T-cell (primary cell): Measurements from ENCODE around the gene ITGAD. TPM values are rescaled to one million over a fixed set of nuclear protein-coding genes. Genes with fewer than 3 reads are reported as not detected.

ENCODE experiments used
- ATAC-seq, 4 experiments: fragments of 200-7000 bp in 3 of 4; fragments of 150-1000 bp in 1 of 4; cut with Tn5 transposase; replicated peaks in 1 of 4; 1 replicate in 3 of 4; 2 replicates in 1 of 4; pipeline ENCODE4 v1.10.0; 2021; ENCODE audit warnings: moderate library complexity in 3 of 4, mild to moderate bottlenecking in 2 of 4, moderate number of reproducible peaks in 1 of 4
- CTCF ChIA-PET, 2 donors: fragments of 300-600 bp; sonication (Branson Sonifier 250); formaldehyde crosslinking; loops; one replicate each; lab custom pipeline; 2022; ENCODE audit warnings: antibody characterized with exemption in 2 of 2; lab: Charles Lee
- POLR2A ChIA-PET, 2 donors: fragments of 300-600 bp; sonication (Branson Sonifier 250); formaldehyde crosslinking; loops; one replicate each; lab custom pipeline; 2022; ENCODE audit warnings: antibody characterized with exemption in 2 of 2; lab: Charles Lee
- DNase-seq, 35 experiments: peaks; one replicate each; pipeline versions ENCODE4 v3.0.0 to v3.0.0-alpha.2; 2013 to 2023
- H3K27ac ChIP-seq: one replicate; pipeline ENCODE4 v1.5.1; 2013; ENCODE audit warnings: low read length
- H3K27me3 ChIP-seq, 2 experiments: replicated peaks in 1 of 2; 1 replicate in 1 of 2; 2 replicates in 1 of 2; pipeline versions ENCODE4 v1.6.1 to v1.7.0; 2013; ENCODE audit warnings: low read length in 1 of 2, mixed read lengths in 1 of 2; ENCODE audit not compliant: control insufficient read depth in 2 of 2, insufficient read depth in 2 of 2; ENCODE audit errors: extremely low read depth in 1 of 2
- H3K36me3 ChIP-seq, 2 donors: 1 replicate in 1 of 2; 2 replicates in 1 of 2; pipeline versions ENCODE4 v1.6.1 to v1.7.0; 2013; ENCODE audit warnings: low read length in 1 of 2; ENCODE audit not compliant: control insufficient read depth in 2 of 2, insufficient read depth in 1 of 2; ENCODE audit errors: extremely low read depth in 1 of 2
- H3K4me1 ChIP-seq, 2 experiments: 1 replicate in 1 of 2; 2 replicates in 1 of 2; pipeline versions ENCODE4 v1.6.1 to v1.7.0; 2013; ENCODE audit warnings: low read length in 2 of 2, mixed read lengths in 1 of 2; ENCODE audit not compliant: insufficient read depth in 2 of 2, control insufficient read depth in 1 of 2; ENCODE audit errors: extremely low read depth in 1 of 2
- H3K4me3 ChIP-seq, 2 donors: 1 replicate in 1 of 2; 2 replicates in 1 of 2; pipeline versions ENCODE4 v1.5.1 to v1.7.0; 2013; ENCODE audit warnings: mild to moderate bottlenecking in 2 of 2, low read length in 1 of 2, moderate library complexity in 1 of 2; ENCODE audit not compliant: control insufficient read depth in 1 of 2; ENCODE audit errors: extremely low read depth in 1 of 2
- H3K9me3 ChIP-seq: 2 replicates; pipeline ENCODE4 v1.7.0; 2013
- H3K27ac Mint-ChIP-seq, 2 donors: one replicate each; pipeline ENCODE4 v1.8.0; 2020 to 2021; ENCODE audit warnings: mild to moderate bottlenecking in 2 of 2, mixed read lengths in 2 of 2
- H3K27me3 Mint-ChIP-seq, 2 donors: one replicate each; pipeline ENCODE4 v1.8.0; 2021 to 2022; ENCODE audit warnings: mixed read lengths in 2 of 2
- H3K36me3 Mint-ChIP-seq: one replicate; pipeline ENCODE4 v1.8.0; 2021; ENCODE audit warnings: mixed read lengths
- H3K4me1 Mint-ChIP-seq, 3 donors: one replicate each; pipeline ENCODE4 v1.8.0; 2020 to 2022; ENCODE audit warnings: mixed read lengths in 3 of 3, mild to moderate bottlenecking in 1 of 3
- H3K4me3 Mint-ChIP-seq, 3 donors: one replicate each; pipeline ENCODE4 v1.8.0; 2020 to 2022; ENCODE audit warnings: mild to moderate bottlenecking in 3 of 3, mixed read lengths in 3 of 3, moderate library complexity in 3 of 3
- H3K9me3 Mint-ChIP-seq, 3 donors: one replicate each; pipeline ENCODE4 v1.8.0; 2020 to 2022; ENCODE audit warnings: mixed read lengths in 3 of 3
- WGBS: methylation state at CpG from one replicate; pipeline ENCODE4 v1.1.5; 2013; ENCODE audit warnings: missing lambda C conversion rate; ENCODE audit not compliant: insufficient coverage; 5-methylcytosine and 5-hydroxymethylcytosine counted together
- total RNA-seq, 35 experiments: library from RNA in 6 of 35; stranded (reverse) in 6 of 35; fragments of 120-200 nt in 1 of 35; gene quantifications; one replicate each; pipeline versions ENCODE4 v1.2.1 to v1.2.4 and lab custom pipeline; 2013 to 2026

Gene ITGAD
- total RNA-seq, 5 donors from 2014 or later (not counting 1 experiment from before 2014, with no cell fraction given), result 0.22 to 0.70 (median 0.23) TPM; not detected in 2

DNA sequence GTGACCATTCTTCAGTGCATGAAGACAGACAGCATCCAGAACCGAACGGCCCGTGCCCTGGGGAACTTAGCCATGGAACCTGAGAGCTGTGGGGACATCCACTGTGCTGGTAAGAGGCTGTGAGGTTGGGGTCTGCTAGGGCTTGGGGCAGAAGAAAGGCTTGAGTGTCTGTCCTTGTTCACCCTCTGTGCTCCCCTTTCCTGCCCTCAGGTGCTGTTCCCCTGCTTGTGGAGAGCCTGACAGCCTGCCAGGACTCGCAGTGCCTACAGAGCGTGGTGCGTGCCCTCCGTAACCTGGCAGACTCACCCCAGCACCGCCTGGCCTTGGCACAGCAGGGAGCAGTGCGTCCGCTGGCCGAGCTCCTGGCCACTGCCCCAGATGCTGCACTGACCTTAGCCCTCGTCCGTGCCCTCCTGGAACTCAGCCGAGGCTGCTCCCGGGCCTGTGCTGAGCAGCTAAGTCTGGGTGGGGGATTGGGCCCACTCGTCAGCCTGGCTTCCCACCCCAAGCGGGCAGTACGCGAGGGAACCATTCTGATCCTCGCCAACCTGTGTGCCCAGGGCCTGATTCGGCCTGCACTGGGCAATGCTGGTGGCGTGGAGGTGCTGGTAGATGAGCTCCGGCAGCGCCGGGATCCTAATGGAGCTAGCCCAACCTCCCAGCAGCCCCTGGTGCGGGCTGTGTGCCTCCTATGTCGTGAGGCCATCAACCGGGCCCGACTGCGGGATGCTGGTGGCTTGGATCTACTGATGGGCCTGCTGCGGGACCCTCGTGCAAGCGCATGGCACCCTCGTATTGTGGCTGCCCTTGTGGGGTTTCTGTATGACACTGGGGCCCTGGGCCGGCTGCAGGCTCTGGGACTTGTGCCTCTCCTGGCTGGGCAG, 69.0 kb downstream of the ITGAD start:
- ChIA-PET POLR2A (no interaction called here), CTCF (interaction anchor here in 1 of 2 donors (1.6 kb wide), 1 partner anchor 46 kb away, joined by 15 read pairs; the partner anchor contains the start of gene RUSF1)
- H3K4me1 Mint-ChIP-seq, result peaks cover 30 to 32% (median 31%) of the 10 kb centered on the region in 3 donors
- WGBS, result 95% methylated on average over 35 of the region's 35 CpGs
- Histone ChIP-seq H3K36me3 (peaks cover 6 to 42% of the 10 kb centered on the region in 2 donors), H3K27me3 (no peaks in the 10 kb centered on the region), H3K27ac (no peak overlapping the region), H3K4me1 (peaks cover 16 to 40% of the 10 kb centered on the region in 2 experiments), H3K4me3 (no peak overlapping the region), H3K9me3 (no peaks in the 10 kb centered on the region)
- peaks cover 19% of the 10 kb centered on the region for H3K36me3 Mint-ChIP-seq
- H3K27me3 Mint-ChIP-seq, result no peaks in the 10 kb centered on the region
- H3K9me3 Mint-ChIP-seq, result no peaks in the 10 kb centered on the region
- no peak for ATAC-seq
- H3K27ac Mint-ChIP-seq, result no peak overlapping the region
- no peak overlapping the region for H3K4me3 Mint-ChIP-seq
- no peak for DNase-seq

DNA sequence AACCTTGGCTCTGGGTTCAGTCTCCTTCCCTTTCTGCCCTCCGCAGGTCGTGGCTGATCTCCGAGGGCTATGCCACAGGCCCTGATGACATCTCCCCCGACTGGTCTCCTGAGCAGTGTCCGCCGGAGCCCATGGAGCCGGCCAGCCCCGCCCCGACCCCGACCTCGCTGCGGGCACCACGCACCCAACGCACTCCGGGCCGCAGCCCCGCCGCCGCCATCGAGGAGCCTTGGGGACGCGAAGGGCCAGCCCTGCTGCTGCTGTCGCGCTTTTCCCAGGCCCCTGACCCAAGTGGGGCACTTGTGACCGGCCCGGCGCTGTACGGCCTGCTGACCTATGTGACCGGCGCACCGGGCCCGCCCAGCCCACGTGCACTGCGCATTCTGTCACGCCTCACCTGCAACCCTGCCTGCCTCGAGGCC, 71.2 kb downstream of the ITGAD start:
- Mint-ChIP-seq H3K27me3 (no peaks in the 10 kb centered on the region), H3K9me3 (no peaks in the 10 kb centered on the region), H3K4me3 (no peak overlapping the region), H3K27ac (no peak overlapping the region), H3K4me1 (peaks cover 25 to 27% (median 27%) of the 10 kb centered on the region in 3 donors), H3K36me3 (peaks cover 21% of the 10 kb centered on the region)
- peaks cover 8 to 23% of the 10 kb centered on the region in 2 experiments for H3K4me1 ChIP-seq
- ChIA-PET POLR2A (interaction anchor here in 1 of 2 donors (0.6 kb wide), 2 partner anchors 230 to 322 kb away, joined by 9 to 17 read pairs; no protein-coding TSS in a partner anchor), CTCF (interaction anchor here in 1 of 2 donors (0.7 kb wide), 1 partner anchor 61 kb away, joined by 5 read pairs; no protein-coding TSS in a partner anchor)
- no peak for ATAC-seq
- H3K27ac ChIP-seq, result no peak overlapping the region
- WGBS, result 98% methylated on average over 36 of the region's 36 CpGs
- DNase-seq, result no peak
- H3K4me3 ChIP-seq, result no peak overlapping the region
- no peaks in the 10 kb centered on the region for H3K27me3 ChIP-seq
- H3K9me3 ChIP-seq, result no peaks in the 10 kb centered on the region
- peaks cover 6 to 42% of the 10 kb centered on the region in 2 donors for H3K36me3 ChIP-seq

DNA sequence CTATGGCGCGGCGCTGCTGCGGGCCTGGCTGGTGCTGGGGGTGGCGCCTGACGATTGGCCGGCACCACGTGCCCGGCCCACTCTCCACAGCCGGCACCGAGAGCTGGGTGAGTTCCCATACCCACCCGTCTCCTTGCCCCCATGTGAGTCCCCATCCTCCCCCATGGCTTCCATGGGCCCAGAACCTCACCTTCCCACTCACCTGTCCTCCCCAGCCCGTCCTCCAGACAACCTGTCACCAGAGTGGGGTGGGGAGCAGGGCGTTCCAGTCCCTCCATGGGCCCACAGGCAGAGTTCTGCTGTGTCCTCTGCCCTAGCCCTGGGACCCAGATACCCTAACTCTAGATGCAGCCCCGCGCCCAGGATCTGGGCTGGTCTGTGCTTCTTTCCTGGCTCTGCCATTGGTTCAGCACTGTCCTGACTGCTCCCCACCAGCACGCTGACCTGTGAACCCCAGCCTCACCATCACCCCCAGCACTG, 71.7 kb downstream of the ITGAD start:
- Mint-ChIP-seq H3K27ac (no peak overlapping the region), H3K27me3 (no peaks in the 10 kb centered on the region), H3K36me3 (peaks cover 21% of the 10 kb centered on the region), H3K4me3 (no peak overlapping the region), H3K9me3 (no peaks in the 10 kb centered on the region), H3K4me1 (peaks cover 24 to 26% (median 26%) of the 10 kb centered on the region in 3 donors)
- ATAC-seq, result no peak
- H3K9me3 ChIP-seq, result no peaks in the 10 kb centered on the region
- no peak overlapping the region for H3K27ac ChIP-seq
- peaks cover 6 to 42% of the 10 kb centered on the region in 2 donors for H3K36me3 ChIP-seq
- peaks cover 8 to 23% of the 10 kb centered on the region in 2 experiments for H3K4me1 ChIP-seq
- 95% methylated on average over 16 of the region's 17 CpGs for WGBS
- H3K27me3 ChIP-seq, result no peaks in the 10 kb centered on the region
- DNase-seq, result no peak
- POLR2A ChIA-PET, result no interaction called here
- CTCF ChIA-PET, result no interaction called here
- no peak overlapping the region for H3K4me3 ChIP-seq

DNA sequence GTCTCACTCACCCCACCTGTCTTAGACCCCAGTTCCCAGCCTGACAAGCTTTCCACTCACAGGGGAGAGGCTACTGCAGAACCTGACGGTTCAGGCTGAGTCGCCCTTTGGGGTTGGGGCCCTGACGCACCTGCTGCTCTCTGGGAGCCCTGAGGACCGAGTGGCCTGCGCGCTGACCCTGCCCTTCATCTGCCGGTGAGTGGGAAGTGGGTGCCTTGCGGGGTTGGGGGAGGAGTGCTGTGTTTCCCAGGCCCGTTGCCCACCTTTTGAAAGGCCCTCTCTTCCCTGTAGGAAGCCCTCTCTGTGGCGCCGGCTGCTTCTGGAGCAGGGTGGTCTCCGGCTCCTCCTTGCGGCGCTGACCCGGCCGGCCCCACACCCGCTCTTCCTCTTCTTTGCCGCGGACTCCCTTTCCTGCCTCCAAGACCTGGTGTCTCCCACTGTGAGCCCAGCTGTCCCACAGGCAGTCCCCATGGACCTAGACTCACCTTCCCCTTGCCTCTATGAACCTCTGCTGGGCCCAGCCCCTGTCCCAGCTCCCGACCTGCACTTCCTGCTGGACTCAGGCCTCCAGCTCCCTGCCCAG, 72.7 kb downstream of the ITGAD start:
- POLR2A ChIA-PET, result no interaction called here

DNA sequence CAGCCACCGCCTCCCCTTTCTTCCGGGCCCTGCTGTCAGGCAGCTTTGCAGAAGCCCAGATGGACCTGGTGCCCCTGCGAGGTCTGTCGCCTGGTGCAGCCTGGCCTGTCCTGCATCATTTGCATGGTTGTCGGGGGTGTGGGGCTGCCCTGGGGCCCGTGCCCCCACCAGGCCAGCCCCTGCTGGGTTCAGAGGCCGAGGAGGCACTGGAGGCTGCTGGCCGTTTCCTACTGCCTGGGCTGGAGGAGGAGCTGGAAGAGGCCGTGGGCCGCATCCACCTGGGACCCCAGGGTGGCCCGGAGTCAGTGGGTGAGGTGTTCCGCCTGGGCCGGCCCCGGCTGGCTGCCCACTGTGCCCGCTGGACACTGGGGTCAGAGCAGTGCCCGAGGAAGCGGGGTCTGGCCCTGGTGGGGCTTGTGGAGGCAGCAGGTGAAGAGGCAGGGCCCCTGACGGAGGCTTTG, 73.3 kb downstream of the ITGAD start:
- Mint-ChIP-seq H3K4me3 (no peak overlapping the region), H3K4me1 (peaks cover 8 to 14% (median 12%) of the 10 kb centered on the region in 3 donors), H3K9me3 (no peaks in the 10 kb centered on the region), H3K27me3 (peaks cover 0 to 5% of the 10 kb centered on the region in 2 donors), H3K27ac (no peak overlapping the region), H3K36me3 (peaks cover 21% of the 10 kb centered on the region)
- Histone ChIP-seq H3K4me3 (no peak overlapping the region), H3K9me3 (no peaks in the 10 kb centered on the region), H3K27me3 (peaks cover 0 to 6% of the 10 kb centered on the region in 2 experiments), H3K36me3 (peaks cover 6 to 42% of the 10 kb centered on the region in 2 donors), H3K27ac (no peak overlapping the region), H3K4me1 (peaks cover 0 to 11% of the 10 kb centered on the region in 2 experiments)
- 93% methylated on average over 17 of the region's 18 CpGs for WGBS
- ChIA-PET POLR2A (no interaction called here), CTCF (no interaction called here)
- DNase-seq (no peak), ATAC-seq (no peak)

More for the DNA sequence above, 72.7 kb downstream of the ITGAD start:
- Mint-ChIP-seq H3K4me3 (no peak overlapping the region), H3K27ac (no peak overlapping the region), H3K27me3 (no peaks in the 10 kb centered on the region), H3K9me3 (no peaks in the 10 kb centered on the region), H3K36me3 (peaks cover 21% of the 10 kb centered on the region), H3K4me1 (peaks cover 13 to 17% (median 17%) of the 10 kb centered on the region in 3 donors)
- no peak overlapping the region for H3K4me3 ChIP-seq
- peaks cover 6 to 42% of the 10 kb centered on the region in 2 donors for H3K36me3 ChIP-seq
- H3K9me3 ChIP-seq, result no peaks in the 10 kb centered on the region
- 92% methylated on average over 12 of the region's 20 CpGs for WGBS
- ATAC-seq (no peak), DNase-seq (no peak)
- H3K27me3 ChIP-seq, result peaks cover 0 to 1% of the 10 kb centered on the region in 2 experiments
- CTCF ChIA-PET, result no interaction called here
- peaks cover 0 to 14% of the 10 kb centered on the region in 2 experiments for H3K4me1 ChIP-seq
- H3K27ac ChIP-seq, result no peak overlapping the region

DNA sequence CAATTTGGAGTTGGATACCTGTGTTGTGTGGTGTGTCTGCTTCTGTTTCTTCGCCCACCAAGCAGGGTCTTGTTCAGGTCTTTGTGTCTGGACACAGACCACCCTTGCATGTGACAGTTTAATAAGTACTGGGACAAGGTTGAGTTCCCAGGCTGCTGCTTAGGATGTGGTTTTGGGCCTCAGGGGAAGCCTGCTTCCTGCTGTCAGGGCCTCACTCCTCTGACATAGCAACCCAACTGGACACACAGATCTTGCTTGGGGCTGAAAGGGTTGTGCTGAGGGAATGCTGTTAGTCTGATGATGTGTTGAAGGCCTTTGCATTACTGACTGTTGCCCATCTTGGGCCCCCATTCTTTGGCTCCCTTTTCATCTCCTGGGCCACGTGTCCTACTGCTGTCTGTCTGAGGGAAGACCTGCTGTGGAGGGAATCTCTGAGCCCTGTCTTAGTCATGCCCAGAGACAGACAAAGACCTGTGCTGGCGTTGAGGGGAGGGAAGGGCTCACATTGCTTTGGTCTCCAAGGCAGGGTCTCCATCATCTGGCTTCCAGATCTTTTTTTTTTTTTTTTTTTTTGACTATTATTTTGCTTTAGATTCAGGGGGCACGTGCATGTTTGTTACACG, 74.1 kb downstream of the ITGAD start:
- peak overlapping the region; percentile 0 for H3K27ac ChIP-seq
- ATAC-seq (peak in 1 of 4 experiments; percentile 58), DNase-seq (no peak)
- no peaks in the 10 kb centered on the region for H3K9me3 Mint-ChIP-seq
- peaks cover 0 to 17% of the 10 kb centered on the region in 2 experiments for H3K4me1 ChIP-seq
- H3K9me3 ChIP-seq, result no peaks in the 10 kb centered on the region
- WGBS, result 43% methylated on average over 2 of the region's 5 CpGs
- POLR2A ChIA-PET, result no interaction called here
- H3K36me3 ChIP-seq, result peaks cover 4 to 39% of the 10 kb centered on the region in 2 donors
- peaks cover 0 to 13% of the 10 kb centered on the region in 2 experiments for H3K27me3 ChIP-seq
- H3K27ac Mint-ChIP-seq, result peak overlapping the region in 1 of 2 donors; percentile 78
- peaks cover 21% of the 10 kb centered on the region for H3K36me3 Mint-ChIP-seq
- H3K4me1 Mint-ChIP-seq, result peaks cover 8 to 14% (median 12%) of the 10 kb centered on the region in 3 donors
- H3K4me3 Mint-ChIP-seq, result no peak overlapping the region
- H3K27me3 Mint-ChIP-seq, result peaks cover 0 to 7% of the 10 kb centered on the region in 2 donors
- H3K4me3 ChIP-seq, result no peak overlapping the region
- CTCF ChIA-PET, result no interaction called here
